Ishikawa (cell line): ENCODE results near the gene KLHL25.

Experiments
- CEBPB ChIP-seq: IDR thresholded peaks from 2 replicates; pipeline ENCODE4 v1.6.1; 2012
- CREB1 ChIP-seq: IDR thresholded peaks from 2 replicates; pipeline ENCODE4 v1.6.1; 2012; ENCODE audit warnings: low read depth
- EP300 ChIP-seq: IDR thresholded peaks from 2 replicates; pipeline ENCODE4 v1.6.1; 2012; ENCODE audit warnings: borderline replicate concordance
- USF1 ChIP-seq: IDR thresholded peaks from 2 replicates; pipeline ENCODE4 v1.6.1; 2012
- YY1 ChIP-seq: IDR thresholded peaks from 2 replicates; pipeline ENCODE4 v1.6.1; 2012; ENCODE audit warnings: low read depth

GRCh38 chr15:85840802-85841152, 46.1 kb upstream of the KLHL25 start:
- no peak for TF ChIP-seq YY1
- TF ChIP-seq CREB1: no peak
- no peak for TF ChIP-seq EP300
- TF ChIP-seq CEBPB: no peak
- TF ChIP-seq USF1: 0 out of 2 replicates have a peak, but pooled peaks have one; percentile 19
